Measurements from ENCODE around the gene SLC2A8.

GRCh38 chr9:127446713-127447415 is 49.9 kb downstream of the SLC2A8 start:
- TF ChIP-seq POLR2A (IDR thresholded peaks at IDR 0.05): no peak
- TF ChIP-seq CTCF (IDR thresholded peaks at IDR 0.05): no peak
